HEK293T (cell line): ENCODE results near the gene CDH1.

Source experiments
- CTCF ChIA-PET: fragments of 350-600 bp; formaldehyde crosslinking; extraction: SDS; loops from one replicate; lab custom pipeline; 2021; ENCODE audit warnings: antibody characterized with exemption, inconsistent platforms; lab: Yijun Ruan, JAX
- POLR2A ChIA-PET: fragments of 350-600 bp; formaldehyde crosslinking; extraction: SDS; loops from one replicate; lab custom pipeline; 2020; ENCODE audit warnings: antibody characterized with exemption, inconsistent platforms; lab: Yijun Ruan, JAX
- DNase-seq: peaks from one replicate; pipeline ENCODE4 v3.0.0; 2012; ENCODE audit warnings: mixed read lengths; ENCODE audit errors: extremely low spot score
- ARNT ChIP-seq: fragments of 450-650 bp; IDR thresholded peaks from 2 replicates; pipeline ENCODE4 v1.6.1; 2017; ENCODE audit warnings: mild to moderate bottlenecking
- BHLHE40 ChIP-seq: fragments of 450-650 bp; IDR thresholded peaks from 2 replicates; pipeline ENCODE4 v1.6.1; 2016; ENCODE audit warnings: mild to moderate bottlenecking, moderate library complexity, borderline replicate concordance
- CTBP1 ChIP-seq: fragments of 450-650 bp; IDR thresholded peaks from 2 replicates; pipeline ENCODE4 v1.6.1; 2016; ENCODE audit warnings: borderline replicate concordance
- ELF4 ChIP-seq: fragments of 450-650 bp; IDR thresholded peaks from 2 replicates; pipeline ENCODE4 v1.6.1; 2017; ENCODE audit warnings: antibody characterized with exemption
- FOXA1 ChIP-seq: fragments of 450-650 bp; IDR thresholded peaks from 2 replicates; pipeline ENCODE4 v1.6.1; 2016; ENCODE audit warnings: mild to moderate bottlenecking
- FOXK2 ChIP-seq: fragments of 450-650 bp; IDR thresholded peaks from 2 replicates; pipeline ENCODE4 v1.6.1; 2016; ENCODE audit warnings: mild to moderate bottlenecking
- FOXM1 ChIP-seq: fragments of 450-650 bp; IDR thresholded peaks from 2 replicates; pipeline ENCODE4 v1.6.1; 2017; ENCODE audit warnings: mild to moderate bottlenecking, borderline replicate concordance
- HDGF ChIP-seq: fragments of 450-650 bp; IDR thresholded peaks from 2 replicates; pipeline ENCODE4 v1.6.1; 2017; ENCODE audit warnings: antibody characterized with exemption, borderline replicate concordance
- L3MBTL2 ChIP-seq: fragments of 450-650 bp; conservative IDR thresholded peaks from 2 replicates; pipeline ENCODE4 v1.6.1; 2016; ENCODE audit warnings: mild to moderate bottlenecking
- LEF1 ChIP-seq: fragments of 450-650 bp; IDR thresholded peaks from 2 replicates; pipeline ENCODE4 v1.6.1; 2017; ENCODE audit warnings: mild to moderate bottlenecking, borderline replicate concordance
- NFRKB ChIP-seq: fragments of 450-650 bp; IDR thresholded peaks from 2 replicates; pipeline ENCODE4 v1.6.1; 2016; ENCODE audit warnings: mild to moderate bottlenecking, moderate library complexity
- SP1 ChIP-seq: fragments of 450-650 bp; IDR thresholded peaks from 2 replicates; pipeline ENCODE4 v1.6.1; 2017
- SUZ12 ChIP-seq: fragments of 450-650 bp; IDR thresholded peaks from 2 replicates; pipeline ENCODE4 v1.6.1; 2016; ENCODE audit warnings: mild to moderate bottlenecking
- TARDBP ChIP-seq: fragments of 450-650 bp; IDR thresholded peaks from 2 replicates; pipeline ENCODE4 v1.6.1; 2016
- ZNF384 ChIP-seq: fragments of 450-650 bp; IDR thresholded peaks from 2 replicates; pipeline ENCODE4 v1.6.1; 2016
- TF ChIP-seq, protein P1 (sequence below): fragments of 450-650 bp; IDR thresholded peaks from 2 replicates; pipeline ENCODE4 v1.6.1; 2016

The CDH1 gene

GRCh38 chr16:68873635-68874471 lies 136.8 kb downstream of the CDH1 start:
- no peak for DNase-seq
- CTCF ChIA-PET: no interaction called here
- POLR2A ChIA-PET: no interaction called here
- TF ChIP-seq SUZ12: no peak
- TF ChIP-seq ARNT: no peak
- TF ChIP-seq FOXA1: no peak
- TF ChIP-seq NFRKB: no peak
- no peak for TF ChIP-seq HDGF
- no peak for TF ChIP-seq ZNF384
- TF ChIP-seq SP1: no peak
- no peak for TF ChIP-seq ELF4

DNA sequence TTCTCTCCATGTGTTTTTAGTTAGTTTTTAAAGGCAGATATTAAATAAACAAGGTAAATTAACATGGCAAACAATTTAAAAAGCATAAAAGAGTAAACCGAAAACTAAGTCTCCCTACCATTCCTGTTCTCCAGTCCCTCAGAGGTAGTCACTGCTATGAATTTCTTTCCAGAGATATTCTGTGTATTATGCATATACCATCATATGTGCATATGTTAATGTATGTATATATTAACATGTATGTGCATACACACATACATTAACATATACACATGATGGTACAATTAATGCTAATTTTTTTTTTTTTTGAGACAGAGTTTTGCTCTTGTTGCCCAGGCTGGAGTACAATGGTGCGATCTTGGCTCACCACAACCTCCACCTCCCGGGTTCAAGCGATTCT lies 138.8 kb downstream of the CDH1 start:
- ChIA-PET CTCF (no interaction called here), POLR2A (no interaction called here)
- no peak for TF ChIP-seq HDGF
- no peak for TF ChIP-seq TARDBP
- TF ChIP-seq SP1: no peak
- TF ChIP-seq ARNT: no peak
- TF ChIP-seq, protein P1, sequence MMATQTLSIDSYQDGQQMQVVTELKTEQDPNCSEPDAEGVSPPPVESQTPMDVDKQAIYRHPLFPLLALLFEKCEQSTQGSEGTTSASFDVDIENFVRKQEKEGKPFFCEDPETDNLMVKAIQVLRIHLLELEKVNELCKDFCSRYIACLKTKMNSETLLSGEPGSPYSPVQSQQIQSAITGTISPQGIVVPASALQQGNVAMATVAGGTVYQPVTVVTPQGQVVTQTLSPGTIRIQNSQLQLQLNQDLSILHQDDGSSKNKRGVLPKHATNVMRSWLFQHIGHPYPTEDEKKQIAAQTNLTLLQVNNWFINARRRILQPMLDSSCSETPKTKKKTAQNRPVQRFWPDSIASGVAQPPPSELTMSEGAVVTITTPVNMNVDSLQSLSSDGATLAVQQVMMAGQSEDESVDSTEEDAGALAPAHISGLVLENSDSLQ: no peak
- TF ChIP-seq CTBP1: no peak
- TF ChIP-seq SUZ12: no peak
- no peak for TF ChIP-seq NFRKB
- DNase-seq: no peak

DNA sequence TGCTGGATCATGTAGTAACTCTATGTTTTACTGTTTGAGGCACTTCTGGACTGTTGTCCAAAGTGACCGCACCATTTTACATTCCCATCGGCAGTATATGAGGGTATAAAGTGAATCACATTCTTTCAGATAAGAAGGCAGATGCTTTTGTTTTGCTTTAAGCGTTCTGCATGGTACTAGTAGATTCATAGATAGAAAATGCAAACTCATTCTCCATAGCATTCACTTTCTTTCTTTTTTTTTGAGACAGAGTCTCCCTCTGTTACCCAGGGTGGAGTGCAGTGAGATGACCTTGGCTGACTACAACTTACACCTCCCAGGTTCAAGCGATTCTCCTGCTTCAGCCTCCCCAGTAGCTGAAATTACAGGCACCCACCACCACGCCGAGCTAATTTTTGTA lies 146.6 kb downstream of the CDH1 start:
- POLR2A ChIA-PET: no interaction called here

DNA sequence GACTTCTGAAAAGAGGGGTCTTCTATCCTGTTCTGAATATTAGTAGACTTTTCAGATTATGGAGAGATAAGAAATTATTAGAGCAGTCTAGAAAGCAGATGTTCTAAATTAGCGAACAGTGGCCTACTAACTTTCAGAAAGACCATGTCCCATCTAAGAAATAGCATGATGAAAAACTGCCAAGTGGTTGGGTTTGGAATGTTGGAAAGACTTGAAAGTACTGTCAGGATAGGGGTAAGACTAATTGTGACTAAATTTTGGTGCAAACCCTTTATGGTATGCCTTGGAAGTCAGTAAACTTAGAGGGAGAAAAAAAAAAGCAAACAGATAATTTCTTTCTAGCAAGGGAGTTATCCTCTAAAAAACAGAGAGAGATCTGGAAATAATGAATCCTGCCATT lies 147.3 kb downstream of the CDH1 start:
- DNase-seq: no peak
- ChIA-PET CTCF (no interaction called here), POLR2A (no interaction called here)
- TF ChIP-seq ARNT: no peak
- no peak for TF ChIP-seq ELF4
- no peak for TF ChIP-seq FOXK2
- no peak for TF ChIP-seq BHLHE40
- no peak for TF ChIP-seq TARDBP
- no peak for TF ChIP-seq CTBP1
- no peak for TF ChIP-seq SUZ12
- no peak for TF ChIP-seq FOXM1

More for the DNA sequence above, 146.6 kb downstream of the CDH1 start:
- CTCF ChIA-PET: no interaction called here
- DNase-seq: no peak
- TF ChIP-seq ELF4 (no peak), FOXM1 (no peak), FOXA1 (no peak), LEF1 (no peak), SP1 (no peak), SUZ12 (no peak), TARDBP (no peak), HDGF (no peak), ZNF384 (no peak), CTBP1 (no peak), L3MBTL2 (no peak), ARNT (no peak), NFRKB (no peak), FOXK2 (no peak), BHLHE40 (no peak)
- TF ChIP-seq, protein P1: no peak
